OCI-LY1 (cell line): ENCODE measurements around the gene PDLIM3.

Experiments
- EZH2 ChIP-seq: fragments of 200-600 bp; sonication (generic), shearing (Covaris generic); IDR thresholded peaks from 2 replicates; pipeline ENCODE4 v1.8.0; 2017; ENCODE audit warnings: borderline replicate concordance, mixed run types, mild to moderate bottlenecking, antibody characterized with exemption, low read length, moderate library complexity, mixed read lengths
- TF ChIP-seq, protein P1 (sequence below): fragments of 200-600 bp; sonication (generic), shearing (Covaris generic); IDR thresholded peaks from 2 replicates; pipeline ENCODE4 v1.5.1; 2017; ENCODE audit warnings: mild to moderate bottlenecking, antibody characterized with exemption, low read length, moderate library complexity, mixed read lengths

DNA sequence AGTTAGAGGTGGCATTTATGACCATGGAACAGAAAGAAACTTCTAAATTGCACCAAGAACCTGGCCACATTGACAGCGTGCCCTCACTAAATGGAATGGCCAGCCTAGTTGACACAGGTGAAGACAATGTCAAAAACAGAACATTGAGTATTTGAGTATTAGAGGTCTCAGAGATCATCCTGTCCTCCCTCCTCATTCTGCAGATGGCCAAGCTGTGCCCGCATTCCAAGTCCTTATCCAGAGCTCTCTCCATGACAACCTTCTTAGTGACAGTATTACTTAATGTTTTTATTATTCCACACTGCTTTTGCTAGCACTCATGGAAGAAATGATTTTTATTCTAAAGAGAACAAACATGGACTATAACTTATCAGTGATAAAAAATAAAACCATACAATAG lies 53.9 kb downstream of the PDLIM3 start:
- TF ChIP-seq, protein P1, sequence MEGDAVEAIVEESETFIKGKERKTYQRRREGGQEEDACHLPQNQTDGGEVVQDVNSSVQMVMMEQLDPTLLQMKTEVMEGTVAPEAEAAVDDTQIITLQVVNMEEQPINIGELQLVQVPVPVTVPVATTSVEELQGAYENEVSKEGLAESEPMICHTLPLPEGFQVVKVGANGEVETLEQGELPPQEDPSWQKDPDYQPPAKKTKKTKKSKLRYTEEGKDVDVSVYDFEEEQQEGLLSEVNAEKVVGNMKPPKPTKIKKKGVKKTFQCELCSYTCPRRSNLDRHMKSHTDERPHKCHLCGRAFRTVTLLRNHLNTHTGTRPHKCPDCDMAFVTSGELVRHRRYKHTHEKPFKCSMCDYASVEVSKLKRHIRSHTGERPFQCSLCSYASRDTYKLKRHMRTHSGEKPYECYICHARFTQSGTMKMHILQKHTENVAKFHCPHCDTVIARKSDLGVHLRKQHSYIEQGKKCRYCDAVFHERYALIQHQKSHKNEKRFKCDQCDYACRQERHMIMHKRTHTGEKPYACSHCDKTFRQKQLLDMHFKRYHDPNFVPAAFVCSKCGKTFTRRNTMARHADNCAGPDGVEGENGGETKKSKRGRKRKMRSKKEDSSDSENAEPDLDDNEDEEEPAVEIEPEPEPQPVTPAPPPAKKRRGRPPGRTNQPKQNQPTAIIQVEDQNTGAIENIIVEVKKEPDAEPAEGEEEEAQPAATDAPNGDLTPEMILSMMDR: no peak
- no peak for TF ChIP-seq EZH2
